HG03097 (cell line): ENCODE measurements around the gene EVI2B.
"Not testable (repeated sequence)": the region's sequence is repeated elsewhere in the genome, so short reads cannot be mapped to it uniquely, and the experiment has no call there.

ENCODE experiments used
- ATAC-seq: cut with Tn5 transposase; IDR thresholded peaks from one replicate; pipeline ENCODE4 v1.9.1; 2021; ENCODE audit not compliant: unreplicated experiment, low FRiP score

EVI2B gene, protein sequence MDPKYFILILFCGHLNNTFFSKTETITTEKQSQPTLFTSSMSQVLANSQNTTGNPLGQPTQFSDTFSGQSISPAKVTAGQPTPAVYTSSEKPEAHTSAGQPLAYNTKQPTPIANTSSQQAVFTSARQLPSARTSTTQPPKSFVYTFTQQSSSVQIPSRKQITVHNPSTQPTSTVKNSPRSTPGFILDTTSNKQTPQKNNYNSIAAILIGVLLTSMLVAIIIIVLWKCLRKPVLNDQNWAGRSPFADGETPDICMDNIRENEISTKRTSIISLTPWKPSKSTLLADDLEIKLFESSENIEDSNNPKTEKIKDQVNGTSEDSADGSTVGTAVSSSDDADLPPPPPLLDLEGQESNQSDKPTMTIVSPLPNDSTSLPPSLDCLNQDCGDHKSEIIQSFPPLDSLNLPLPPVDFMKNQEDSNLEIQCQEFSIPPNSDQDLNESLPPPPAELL

DNA sequence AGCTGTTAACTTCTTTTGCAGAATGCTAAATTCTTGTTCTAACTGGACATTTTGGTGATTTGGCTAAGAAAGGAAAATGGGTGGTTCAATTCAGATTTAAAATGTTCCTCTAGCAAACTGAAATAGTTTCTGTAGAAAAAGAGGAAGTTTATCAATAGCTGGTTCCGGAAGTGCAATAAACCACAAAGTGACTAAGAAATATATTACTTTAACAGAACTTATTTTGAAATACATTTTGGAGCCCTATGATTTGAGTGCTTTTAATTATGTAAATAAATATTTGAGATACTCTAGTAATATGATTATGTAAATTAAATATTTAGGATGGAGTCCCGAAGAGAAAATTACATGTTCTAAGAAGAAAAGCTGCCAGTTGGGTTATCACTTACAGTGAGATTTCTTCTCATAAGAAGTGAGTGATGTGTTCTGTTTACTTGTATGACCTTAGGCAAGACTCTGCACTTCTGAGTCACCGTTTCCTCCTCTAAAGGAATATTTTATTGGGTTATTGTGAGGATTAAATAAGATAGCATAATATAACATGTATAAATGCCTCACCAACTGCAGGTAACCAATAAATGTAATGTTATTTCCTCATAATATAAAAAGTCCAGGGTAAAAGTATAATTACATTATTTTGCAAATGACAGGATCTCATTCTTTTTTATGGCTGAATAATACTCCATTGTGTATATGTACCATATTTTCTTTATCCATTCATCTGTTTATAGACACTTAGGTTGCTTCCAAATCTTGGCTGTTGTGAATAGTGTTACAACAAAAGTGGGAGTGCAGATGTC lies at the start of gene EVI2B:
Gene EVI2B (minus strand): TSS at position 73 of the 800 bp plus-strand sequence. CDS start 8,445 bp downstream, outside the sequence.
- ATAC-seq = peak; percentile 33

DNA sequence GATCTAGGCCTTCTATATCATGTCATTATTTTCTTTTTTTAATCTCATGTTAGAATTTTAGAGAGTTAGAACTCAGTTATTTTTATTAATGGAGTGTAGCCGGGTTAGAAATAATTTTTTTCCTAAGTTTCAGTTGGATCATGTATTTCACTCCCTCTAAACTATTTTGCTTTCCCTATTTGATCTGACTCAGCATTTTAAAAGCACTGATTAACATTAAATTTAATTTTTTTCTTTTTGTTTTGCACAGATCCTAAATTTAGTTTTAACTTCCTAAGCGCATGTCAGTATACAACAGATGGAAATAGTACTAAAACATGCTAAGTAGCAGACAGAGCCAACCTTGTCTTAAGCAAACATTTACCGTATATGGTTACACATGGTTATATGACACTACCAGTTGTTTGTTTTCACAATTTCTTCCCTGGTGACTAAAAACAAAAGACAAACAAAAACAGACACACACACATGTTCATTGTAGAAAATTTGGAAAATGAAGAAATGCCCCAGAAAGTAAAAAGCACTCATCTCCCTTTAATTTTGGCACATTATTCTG lies 44.1 kb upstream of the EVI2B start:
- ATAC-seq = no peak

DNA sequence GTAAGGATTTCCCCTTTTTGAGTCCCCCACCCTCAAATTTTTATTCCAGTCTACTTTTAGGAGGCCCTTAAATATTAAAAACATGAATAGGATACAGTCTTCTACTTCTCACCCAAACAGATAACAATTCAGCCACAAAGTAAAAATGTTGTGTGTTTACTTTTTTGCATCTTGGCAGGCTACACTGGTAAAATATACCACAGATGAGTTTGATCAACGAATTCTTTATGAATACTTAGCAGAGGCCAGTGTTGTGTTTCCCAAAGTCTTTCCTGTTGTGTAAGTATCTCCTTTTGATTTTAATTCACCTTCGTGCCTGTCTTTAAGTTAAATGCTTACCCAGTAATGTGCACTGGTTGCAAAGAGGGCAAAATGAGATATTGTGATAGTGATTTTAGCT lies 43.2 kb upstream of the EVI2B start:
- ATAC-seq = no peak

DNA sequence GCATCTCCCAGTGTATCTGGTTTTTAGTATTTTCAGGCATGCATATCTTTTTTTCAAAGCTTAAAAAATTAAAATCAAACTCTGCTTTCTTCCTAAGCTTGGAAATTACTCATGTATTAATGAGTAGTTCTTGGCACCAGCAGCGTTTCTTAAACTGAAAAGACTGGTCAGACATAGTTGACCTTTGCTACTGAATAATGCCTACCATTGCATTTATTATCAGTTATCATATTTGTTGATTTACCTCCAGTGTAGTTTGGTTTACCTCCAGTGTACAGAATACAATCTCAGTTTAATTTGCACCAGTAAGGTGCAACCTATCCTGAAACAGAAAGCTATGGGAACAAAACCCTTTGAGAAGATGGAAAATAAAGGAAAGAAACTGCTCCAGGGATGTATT lies 42.1 kb upstream of the EVI2B start:
- no peak for ATAC-seq

DNA sequence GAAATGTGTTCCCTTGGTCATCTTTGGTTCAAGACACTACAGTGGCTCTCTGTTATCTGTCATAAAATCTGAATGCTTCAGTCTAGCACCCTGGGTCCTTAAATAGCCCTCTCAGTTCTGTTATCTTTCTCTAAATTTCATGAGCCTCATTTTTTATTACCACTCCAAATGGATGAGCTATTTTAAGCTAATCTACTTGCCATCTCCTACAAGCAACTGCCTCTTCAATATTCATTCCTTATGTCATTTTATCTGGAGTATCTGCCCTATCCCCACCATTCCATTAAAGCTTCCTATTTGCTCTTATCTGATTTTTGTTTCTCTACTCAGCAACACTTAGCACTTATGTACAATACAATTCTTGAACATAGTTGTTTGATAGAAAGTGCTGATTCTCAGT lies 35.6 kb upstream of the EVI2B start:
- no peak for ATAC-seq

DNA sequence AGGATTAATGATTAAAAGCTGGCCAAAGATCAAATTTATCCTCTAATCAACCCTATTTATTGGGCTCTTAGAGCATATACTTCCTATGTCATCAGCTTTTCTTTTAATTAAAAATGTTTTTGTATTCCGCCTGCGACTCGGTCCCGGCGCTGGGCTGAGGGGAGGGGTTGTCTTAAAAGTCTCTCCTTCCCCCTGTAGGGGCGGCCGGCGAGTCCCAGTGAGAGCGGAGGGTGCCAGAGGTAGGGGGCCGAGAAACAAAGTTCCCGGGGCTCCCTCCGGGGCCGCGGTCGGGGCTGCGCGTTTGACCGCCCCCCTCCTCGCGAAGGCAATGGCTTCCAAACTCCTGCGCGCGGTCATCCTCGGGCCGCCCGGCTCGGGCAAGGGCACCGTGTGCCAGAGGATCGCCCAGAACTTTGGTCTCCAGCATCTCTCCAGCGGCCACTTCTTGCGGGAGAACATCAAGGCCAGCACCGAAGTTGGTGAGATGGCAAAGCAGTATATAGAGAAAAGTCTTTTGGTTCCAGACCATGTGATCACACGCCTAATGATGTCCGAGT lies 31.4 kb upstream of the EVI2B start:
- not testable (repeated sequence) for ATAC-seq

- no peak for ATAC-seq
Observed at GRCh38 chr17:31339906-31340661, 26.2 kb upstream of the EVI2B start.

DNA sequence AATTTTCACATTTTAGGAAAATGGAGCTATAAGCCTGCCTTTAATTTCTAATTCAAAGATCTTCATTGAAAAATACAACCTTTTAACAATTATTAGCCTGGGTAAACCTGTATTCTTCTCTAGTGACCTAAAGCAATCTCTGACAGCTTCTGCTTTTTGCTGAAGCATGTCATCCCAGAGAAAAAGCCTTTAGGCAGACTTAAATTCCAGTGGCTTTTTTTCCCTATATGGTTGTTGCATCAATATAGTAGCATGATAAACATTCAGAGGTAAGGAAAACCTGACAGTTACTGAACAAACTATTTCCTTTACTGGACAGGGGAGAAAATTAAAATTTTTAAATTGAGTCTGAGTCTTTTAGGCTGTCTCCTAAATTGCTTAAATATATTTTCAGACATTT lies 15.4 kb upstream of the EVI2B start:
- ATAC-seq = no peak

DNA sequence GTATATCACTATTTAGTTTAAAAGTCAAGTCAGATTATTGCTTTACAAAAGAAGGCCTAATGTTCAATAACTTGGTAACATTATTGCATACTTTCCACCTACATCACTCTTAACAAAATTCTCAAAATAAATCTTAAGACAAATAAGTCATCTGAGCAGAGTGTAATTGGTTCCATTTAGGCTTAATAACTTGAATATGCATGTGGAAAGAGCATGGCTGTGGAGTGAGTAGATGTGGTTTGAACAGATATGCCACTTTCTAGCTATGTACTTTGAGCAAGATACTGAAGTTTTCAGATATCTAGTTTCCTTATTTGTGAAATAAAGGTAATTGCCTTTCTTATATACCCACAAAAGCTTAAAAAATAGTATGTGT lies 14.3 kb upstream of the EVI2B start:
- no peak for ATAC-seq

GRCh38 chr17:31327534-31328159 lies 13.8 kb upstream of the EVI2B start:
- ATAC-seq = no peak

DNA sequence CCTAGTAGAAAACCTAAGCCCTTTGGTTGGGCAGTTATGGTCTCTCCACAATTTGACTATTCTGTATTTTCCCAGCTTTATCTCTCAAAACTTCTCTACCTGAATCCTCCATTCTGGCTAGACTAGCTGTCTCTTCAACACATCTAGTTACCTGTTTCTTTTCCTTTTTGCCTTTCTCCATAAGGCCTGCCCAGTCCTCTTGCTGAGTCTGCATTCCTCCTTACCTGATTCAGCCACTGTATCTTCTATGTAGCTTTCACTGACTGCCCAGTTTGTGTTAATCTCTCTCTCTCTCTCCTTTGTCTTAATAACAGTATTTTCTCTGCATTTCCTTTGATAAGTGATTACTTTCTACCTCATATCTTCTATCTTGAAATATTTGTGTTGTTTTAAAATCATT lies 9.7 kb upstream of the EVI2B start:
- ATAC-seq = no peak

GRCh38 chr17:31321966-31322365 lies 8.1 kb upstream of the EVI2B start:
- no peak for ATAC-seq

DNA sequence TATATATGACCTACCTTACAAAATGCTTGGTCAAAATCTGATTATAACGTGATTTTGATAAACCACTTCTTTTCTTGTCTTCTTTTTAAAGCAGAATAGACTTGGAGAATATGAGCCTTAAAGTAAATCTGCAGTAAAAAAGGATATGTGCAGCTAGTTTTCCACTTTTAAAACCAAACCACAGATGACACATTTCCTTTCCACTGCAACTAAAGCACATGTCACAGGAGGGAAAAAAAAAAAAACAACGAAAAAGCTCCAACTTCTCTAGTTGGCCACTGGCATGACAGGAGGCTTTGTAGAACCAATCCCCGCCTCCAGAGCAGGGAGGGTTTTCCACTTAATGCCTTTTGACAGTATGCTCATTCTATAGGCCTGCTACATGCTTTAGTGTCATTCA lies 7.6 kb upstream of the EVI2B start, which contains the start of gene EVI2A:
Gene EVI2A (minus strand): TSS at position 142 of the 400 bp plus-strand sequence. CDS start 2,609 bp downstream, outside the sequence.
- no peak for ATAC-seq

DNA sequence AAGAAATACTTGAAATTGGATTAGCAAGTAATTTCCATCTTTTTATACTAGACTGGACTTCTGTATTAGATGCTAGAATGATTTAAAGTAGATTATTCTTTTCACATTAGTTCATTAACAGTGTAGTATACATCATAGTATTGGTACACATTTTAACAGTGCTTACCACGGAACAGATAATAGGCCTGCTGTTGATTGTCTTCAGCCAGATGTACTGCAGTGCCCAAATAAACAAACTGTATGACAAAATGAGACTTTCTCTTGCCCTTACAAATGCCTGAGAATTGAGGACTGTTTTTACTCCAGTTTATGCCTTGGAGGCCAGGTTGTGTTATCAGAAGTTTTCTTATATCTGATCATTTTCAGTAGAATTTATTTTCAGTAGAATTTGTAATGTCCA lies 6.9 kb upstream of the EVI2B start:
- ATAC-seq = no peak

GRCh38 chr17:31320241-31320640 lies 6.4 kb upstream of the EVI2B start:
- ATAC-seq = no peak

- peak; percentile 29 for ATAC-seq
Observed at GRCh38 chr17:31318851-31319661, 5.2 kb upstream of the EVI2B start.

DNA sequence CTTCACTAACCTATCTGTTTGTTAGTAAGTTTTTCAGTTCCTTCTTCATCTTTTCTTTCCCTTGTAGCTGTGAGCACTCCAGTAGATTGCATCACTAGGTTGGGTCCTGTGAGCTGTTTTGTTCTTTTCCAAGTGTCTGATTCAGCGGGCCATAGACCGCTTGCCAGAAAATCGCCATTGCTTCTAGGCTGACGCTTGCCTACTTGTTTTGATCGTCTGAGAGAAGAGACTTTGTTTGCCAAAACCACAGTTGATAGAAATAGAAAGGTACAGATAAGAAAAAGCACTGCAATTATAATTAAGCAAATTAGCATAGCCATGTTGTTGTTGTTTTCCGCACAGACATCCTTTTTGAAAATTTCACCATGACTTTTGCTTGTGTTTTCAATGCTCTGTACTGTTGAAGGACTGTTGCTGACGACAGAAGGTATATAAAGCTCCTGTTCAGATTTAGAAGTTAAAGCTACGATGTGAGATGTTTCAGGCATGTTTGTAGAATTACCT lies 4.5 kb upstream of the EVI2B start:
- no peak for ATAC-seq

DNA sequence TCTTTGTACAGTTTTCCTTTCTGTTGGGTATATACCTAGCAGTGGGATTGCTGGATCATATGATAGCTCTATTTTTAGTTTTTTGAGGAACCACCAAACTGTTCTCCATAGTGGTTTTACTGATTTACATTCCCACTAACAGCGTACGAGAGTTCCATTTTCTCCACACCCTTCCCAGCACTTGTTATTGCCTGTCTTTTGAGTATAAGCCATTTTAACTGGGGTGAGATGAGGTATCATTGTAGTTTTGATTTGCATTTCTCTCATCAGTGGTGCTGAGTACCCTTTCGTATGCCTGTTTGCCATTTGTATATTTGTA lies 887 bp upstream of the EVI2B start:
- no peak for ATAC-seq

GRCh38 chr17:31312223-31312622 lies 1.6 kb downstream of the EVI2B start:
- ATAC-seq = not testable (repeated sequence)
